Measurements from ENCODE around the gene GCNT2.

GCNT2 gene

DNA sequence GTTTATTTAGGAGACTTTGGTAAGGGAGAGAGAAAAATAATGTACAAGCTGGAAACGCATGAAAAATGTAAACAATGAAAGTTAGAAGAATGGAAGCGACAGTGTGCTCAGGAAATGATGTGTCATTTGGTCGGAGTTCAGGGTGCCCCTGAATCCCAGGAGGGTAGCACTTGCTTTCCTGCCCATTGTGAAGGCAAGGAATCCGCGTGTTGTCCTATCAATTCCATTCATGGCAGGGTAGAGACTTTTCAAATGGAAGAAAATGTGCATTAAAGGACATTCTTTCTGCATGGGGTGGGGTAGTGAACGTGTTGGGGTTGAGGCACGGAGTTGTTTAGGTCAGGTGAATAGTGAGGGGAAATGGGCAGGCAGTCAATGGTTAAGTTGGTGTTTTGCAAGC, 33.7 kb downstream of the GCNT2 start:
- Histone ChIP-seq H3K4me3 (no peak overlapping the region), H3K36me3 (no peaks in the 10 kb centered on the region), H3K27me3 (peaks cover 0 to 30% of the 10 kb centered on the region in 2 donors), H3K9me3 (no peaks in the 10 kb centered on the region), H3K4me1 (peaks cover 0 to 24% (median 12%) of the 10 kb centered on the region in 4 donors), H3K27ac (no peak overlapping the region)
- DNase-seq: no peak
- TF ChIP-seq, protein P1, sequence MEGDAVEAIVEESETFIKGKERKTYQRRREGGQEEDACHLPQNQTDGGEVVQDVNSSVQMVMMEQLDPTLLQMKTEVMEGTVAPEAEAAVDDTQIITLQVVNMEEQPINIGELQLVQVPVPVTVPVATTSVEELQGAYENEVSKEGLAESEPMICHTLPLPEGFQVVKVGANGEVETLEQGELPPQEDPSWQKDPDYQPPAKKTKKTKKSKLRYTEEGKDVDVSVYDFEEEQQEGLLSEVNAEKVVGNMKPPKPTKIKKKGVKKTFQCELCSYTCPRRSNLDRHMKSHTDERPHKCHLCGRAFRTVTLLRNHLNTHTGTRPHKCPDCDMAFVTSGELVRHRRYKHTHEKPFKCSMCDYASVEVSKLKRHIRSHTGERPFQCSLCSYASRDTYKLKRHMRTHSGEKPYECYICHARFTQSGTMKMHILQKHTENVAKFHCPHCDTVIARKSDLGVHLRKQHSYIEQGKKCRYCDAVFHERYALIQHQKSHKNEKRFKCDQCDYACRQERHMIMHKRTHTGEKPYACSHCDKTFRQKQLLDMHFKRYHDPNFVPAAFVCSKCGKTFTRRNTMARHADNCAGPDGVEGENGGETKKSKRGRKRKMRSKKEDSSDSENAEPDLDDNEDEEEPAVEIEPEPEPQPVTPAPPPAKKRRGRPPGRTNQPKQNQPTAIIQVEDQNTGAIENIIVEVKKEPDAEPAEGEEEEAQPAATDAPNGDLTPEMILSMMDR (IDR thresholded peaks at IDR 0.05): no peak
- intact Hi-C loops (cut with DNase I; ENCODE audit: low total_unique reads): no loop called here

- DNase-seq: peak in 1 of 2 donors; percentile 38
- peaks cover 0 to 30% of the 10 kb centered on the region in 2 donors for H3K27me3 ChIP-seq
- no peak overlapping the region for H3K27ac ChIP-seq
- intact Hi-C loops (cut with DNase I; ENCODE audit: low total_unique reads): no loop called here
- no peaks in the 10 kb centered on the region for H3K36me3 ChIP-seq
- H3K4me3 ChIP-seq: peak overlapping the region; percentile 32 to 42
- TF ChIP-seq, protein P1 (IDR thresholded peaks at IDR 0.05): no peak
- H3K9me3 ChIP-seq: no peaks in the 10 kb centered on the region
- H3K4me1 ChIP-seq: peaks cover 0 to 24% (median 12%) of the 10 kb centered on the region in 4 donors
These were observed 34.6 kb downstream of the GCNT2 start for GRCh38 chr6:10555625-10556309.

GRCh38 chr6:10556589-10556988, 35.4 kb downstream of the GCNT2 start:
- Histone ChIP-seq H3K36me3 (no peaks in the 10 kb centered on the region), H3K4me1 (peaks cover 0 to 24% (median 12%) of the 10 kb centered on the region in 4 donors), H3K27ac (no peak overlapping the region), H3K4me3 (peak overlapping the region in 1 of 2 donors; percentile 42), H3K27me3 (peaks cover 0 to 30% of the 10 kb centered on the region in 2 donors), H3K9me3 (no peaks in the 10 kb centered on the region)
- TF ChIP-seq, protein P1 (IDR thresholded peaks at IDR 0.05): no peak
- DNase-seq: no peak
- intact Hi-C loops (cut with DNase I; ENCODE audit: low total_unique reads): no loop called here

- intact Hi-C loops (cut with DNase I; ENCODE audit: low total_unique reads): no loop called here
- H3K9me3 ChIP-seq: no peaks in the 10 kb centered on the region
- DNase-seq: no peak
- H3K4me1 ChIP-seq: peaks cover 0 to 24% (median 12%) of the 10 kb centered on the region in 4 donors
- H3K36me3 ChIP-seq: no peaks in the 10 kb centered on the region
- H3K27me3 ChIP-seq: peaks cover 0 to 30% of the 10 kb centered on the region in 2 donors
- no peak overlapping the region for H3K4me3 ChIP-seq
- TF ChIP-seq, protein P1 (IDR thresholded peaks at IDR 0.05): no peak
- no peak overlapping the region for H3K27ac ChIP-seq
These were observed 35.8 kb downstream of the GCNT2 start for GRCh38 chr6:10556992-10557391.

- Histone ChIP-seq H3K4me3 (no peak overlapping the region), H3K27ac (no peak overlapping the region), H3K4me1 (peaks cover 0 to 24% (median 12%) of the 10 kb centered on the region in 4 donors), H3K27me3 (peaks cover 0 to 30% of the 10 kb centered on the region in 2 donors), H3K9me3 (no peaks in the 10 kb centered on the region), H3K36me3 (no peaks in the 10 kb centered on the region)
- no peak for DNase-seq
- TF ChIP-seq, protein P1 (IDR thresholded peaks at IDR 0.05): no peak
- intact Hi-C loops (cut with DNase I; ENCODE audit: low total_unique reads): no loop called here
These were observed 36.8 kb downstream of the GCNT2 start for GRCh38 chr6:10557913-10558312.

Data from tibial artery (tissue), 4 donors.